ENCODE measurements around the gene PADI4.

Gene PADI4, protein sequence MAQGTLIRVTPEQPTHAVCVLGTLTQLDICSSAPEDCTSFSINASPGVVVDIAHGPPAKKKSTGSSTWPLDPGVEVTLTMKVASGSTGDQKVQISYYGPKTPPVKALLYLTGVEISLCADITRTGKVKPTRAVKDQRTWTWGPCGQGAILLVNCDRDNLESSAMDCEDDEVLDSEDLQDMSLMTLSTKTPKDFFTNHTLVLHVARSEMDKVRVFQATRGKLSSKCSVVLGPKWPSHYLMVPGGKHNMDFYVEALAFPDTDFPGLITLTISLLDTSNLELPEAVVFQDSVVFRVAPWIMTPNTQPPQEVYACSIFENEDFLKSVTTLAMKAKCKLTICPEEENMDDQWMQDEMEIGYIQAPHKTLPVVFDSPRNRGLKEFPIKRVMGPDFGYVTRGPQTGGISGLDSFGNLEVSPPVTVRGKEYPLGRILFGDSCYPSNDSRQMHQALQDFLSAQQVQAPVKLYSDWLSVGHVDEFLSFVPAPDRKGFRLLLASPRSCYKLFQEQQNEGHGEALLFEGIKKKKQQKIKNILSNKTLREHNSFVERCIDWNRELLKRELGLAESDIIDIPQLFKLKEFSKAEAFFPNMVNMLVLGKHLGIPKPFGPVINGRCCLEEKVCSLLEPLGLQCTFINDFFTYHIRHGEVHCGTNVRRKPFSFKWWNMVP

DNA sequence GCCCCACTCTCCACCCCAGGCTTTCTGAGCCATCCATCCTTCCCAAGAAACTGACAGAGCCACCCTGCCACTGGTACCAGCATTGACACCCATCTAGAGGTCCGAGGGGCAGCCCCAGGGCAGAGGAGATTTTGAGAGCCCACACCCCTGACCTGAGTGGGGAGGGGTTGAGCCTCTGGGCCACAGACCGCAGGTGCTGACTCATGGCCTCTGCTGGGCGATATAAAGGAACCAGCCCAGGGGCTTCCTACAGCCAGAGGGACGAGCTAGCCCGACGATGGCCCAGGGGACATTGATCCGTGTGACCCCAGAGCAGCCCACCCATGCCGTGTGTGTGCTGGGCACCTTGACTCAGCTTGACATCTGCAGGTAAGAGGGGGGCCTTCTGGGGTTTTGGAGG, at the start of gene PADI4:
PADI4 (plus strand) TSS at position 252 of the 400 bp plus-strand sequence; CDS start at position 278, 26 bp downstream.
- no peak for DNase-seq

DNA sequence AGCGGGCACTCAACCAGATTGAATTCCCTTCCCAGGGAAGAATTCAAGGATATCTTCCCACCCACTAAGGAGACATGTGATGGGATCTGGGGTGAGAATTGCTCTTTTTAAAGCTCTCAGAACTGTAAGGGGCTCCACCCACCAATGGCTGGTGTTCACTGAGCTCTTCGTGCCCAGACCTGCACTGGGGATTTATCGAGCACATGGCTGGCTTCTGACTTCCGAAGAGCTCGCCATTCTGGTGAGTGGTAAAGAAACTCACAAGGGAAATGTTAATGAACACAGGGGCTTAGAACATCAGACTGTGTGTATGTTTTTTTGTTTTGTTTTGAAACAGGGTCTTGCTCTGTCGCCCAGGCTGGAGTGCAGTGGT, 49.3 kb upstream of the PADI4 start:
- DNase-seq, result peak; percentile 52

DNA sequence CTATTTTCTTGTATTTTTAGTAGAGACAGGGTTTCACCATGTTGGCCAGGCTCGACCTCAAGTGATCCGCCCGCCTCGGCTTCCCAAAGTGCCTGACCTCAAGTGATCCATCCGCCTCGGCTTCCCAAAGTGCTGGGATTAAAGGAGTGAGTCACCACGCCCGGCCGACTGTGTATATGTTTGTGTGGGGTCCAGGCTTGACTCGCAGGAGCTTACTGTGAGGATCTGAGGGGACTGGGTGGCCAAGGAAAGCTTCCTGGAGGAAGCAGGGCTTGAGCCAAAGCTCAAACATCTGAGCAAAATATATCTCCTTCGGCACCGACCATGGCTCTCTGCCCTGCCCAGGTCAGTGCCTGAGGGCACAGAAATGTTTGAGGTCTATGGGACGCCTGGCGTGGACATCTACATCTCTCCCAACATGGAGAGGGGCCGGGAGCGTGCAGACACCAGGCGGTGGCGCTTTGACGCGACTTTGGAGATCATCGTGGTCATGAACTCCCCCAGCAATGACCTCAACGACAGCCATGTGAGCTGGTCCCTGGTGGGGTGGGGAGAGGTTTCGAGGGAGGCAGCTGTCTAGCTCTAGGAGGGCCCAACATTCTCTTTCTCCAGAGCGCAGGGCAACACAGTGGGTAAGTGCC, 48.6 kb upstream of the PADI4 start:
- no peak for DNase-seq

DNA sequence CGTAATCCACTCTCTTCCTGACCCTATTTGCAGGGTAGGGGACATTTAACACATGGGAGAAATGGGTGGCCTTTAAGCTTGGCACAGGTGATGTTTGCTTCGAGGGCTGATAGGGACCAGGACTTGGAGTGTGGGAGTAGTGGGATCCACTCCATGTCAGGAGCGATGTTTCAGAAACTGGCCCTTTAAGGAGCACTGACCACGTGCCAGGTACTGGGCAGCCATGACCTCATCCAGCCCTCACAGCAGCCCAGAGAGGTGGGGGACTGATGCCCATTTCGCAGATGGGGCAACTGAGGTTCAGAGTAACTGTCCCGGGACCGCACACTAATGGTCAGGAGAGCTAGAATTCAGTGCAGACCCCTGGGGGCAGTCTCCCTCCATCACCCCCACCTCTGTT, 47.7 kb upstream of the PADI4 start:
- no peak for DNase-seq

DNA sequence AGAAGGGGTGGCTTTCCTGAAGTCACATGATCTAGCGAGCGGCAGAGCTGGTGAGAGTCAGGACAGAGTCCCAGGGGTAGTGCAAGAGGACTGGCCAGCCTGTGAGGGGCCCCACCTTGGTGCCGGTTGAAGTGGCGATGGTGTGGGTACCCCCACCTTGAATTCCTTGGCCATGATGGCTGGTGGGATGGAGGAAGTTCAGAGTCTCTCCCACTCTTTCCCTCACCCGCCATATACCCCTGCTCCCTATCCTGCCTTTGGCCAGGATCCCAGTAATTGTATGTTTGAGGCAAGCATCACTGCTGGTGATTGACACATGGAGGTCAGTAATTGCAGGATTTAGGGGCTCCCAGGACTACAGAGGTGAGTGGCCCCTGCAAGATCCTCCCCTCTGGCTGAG, 47.3 kb upstream of the PADI4 start:
- DNase-seq, result no peak

DNA sequence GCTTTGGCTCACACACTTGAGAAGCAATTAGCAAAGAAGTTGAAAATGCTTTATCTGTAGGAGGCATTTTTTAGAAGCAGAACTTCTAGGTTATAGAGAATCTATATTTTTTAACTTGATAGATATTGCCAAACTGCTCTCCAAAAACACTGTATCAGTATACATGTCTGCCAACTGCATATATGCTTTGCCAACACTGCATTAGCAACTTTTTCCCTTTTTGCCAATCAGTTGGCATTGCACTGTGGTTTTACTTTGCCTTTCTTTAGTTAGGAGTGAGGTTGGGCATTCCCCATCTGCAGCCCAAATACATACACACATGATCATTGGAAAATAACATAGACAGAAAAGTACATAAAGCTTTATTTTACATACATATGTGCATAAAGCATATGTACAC, 44.1 kb upstream of the PADI4 start:
- no peak for DNase-seq

DNA sequence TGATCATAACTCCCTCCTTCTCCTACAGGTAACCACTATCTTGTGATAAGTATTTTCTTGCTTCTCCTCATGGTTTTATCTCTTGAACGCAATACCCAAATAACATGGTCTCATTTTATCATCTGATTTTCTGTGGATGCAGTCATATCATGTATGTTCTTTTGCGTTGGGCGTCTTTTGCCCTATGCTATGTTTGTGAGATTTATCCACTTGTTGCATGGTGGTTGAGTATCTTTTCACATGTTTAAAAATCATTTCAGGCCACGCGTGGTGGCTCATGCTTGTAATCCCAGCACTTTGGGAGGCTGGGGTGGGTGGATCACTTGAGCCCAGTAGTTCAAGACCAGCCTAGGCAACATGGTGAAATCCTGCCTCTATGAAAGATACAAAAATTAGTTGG, 43.5 kb upstream of the PADI4 start:
- no peak for DNase-seq

DNA sequence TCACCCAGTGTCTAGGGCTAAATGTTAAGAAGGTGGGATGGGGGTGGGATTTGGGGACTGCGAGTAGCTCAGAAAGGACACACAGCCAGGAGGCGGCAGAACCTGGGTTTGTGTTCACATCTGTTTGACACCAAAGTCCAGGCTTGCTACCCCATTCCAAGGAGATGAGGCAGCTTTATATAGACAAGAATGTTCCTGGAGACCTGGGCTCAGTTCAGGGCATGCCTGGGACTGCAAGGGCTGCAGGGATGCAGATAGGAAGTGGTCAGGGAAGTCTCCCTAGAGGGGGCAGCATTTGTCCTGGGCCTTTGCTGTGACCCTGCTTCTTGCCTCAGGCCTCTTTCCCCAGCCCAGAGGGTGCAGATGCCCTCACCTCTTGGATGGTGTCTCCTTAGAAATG, 42.8 kb upstream of the PADI4 start:
- DNase-seq, result no peak

DNA sequence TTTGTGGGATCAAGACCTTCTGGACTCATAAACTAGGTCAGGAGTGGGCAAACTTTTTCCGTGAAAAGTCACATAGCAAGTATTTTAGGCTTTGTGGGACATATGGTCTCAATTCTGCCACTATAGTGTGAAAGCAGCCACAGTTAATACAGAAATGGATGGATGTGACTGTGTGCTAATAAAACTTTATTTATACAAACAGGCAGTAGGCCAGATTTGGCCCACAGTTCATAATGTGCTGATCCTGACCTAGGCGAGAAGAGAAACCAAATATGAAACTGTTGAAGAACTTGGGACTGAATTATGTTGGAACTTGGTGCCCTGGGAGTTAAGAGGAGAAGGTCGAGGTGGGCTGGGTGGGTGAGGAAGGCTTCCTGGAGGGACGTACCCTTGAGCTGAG, 42.0 kb upstream of the PADI4 start:
- no peak for DNase-seq

DNA sequence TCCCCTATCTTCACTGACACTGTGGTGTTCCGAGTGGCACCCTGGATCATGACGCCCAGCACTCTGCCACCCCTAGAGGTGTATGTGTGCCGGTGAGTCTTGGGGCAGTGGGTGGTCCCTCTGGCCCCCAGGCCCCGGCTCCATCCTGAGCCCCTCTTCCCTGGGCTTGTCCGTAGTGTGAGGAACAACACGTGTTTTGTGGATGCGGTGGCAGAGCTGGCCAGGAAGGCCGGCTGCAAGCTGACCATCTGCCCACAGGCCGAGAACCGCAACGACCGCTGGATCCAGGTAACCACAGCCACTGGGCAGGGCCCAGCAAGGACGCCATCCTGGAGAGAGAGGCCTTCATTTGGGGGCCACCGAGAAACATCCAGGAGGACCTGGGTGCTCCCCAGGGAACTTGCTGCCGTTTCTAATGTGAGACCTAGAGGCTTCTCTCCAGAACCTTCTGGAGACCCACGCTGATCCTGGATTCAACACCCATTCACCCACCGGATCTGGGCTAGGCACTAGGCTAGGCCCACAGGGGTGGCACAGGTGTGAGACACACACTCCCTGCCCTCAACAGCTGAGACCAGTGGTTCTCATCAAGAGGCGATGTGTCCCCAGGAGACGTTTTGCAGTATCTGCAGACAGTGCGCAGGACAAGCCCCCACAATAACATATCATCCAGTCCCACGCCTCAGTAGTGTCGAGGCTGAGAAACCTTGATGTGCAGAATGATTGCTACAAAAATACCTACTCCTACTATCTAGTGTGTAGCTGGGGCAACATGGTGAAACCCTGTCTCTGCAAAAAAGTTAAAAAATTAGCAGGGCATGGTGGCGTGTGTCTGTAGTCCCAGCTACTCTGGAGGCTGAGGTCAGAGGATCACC, 36.9 kb upstream of the PADI4 start:
- DNase-seq, result no peak

DNA sequence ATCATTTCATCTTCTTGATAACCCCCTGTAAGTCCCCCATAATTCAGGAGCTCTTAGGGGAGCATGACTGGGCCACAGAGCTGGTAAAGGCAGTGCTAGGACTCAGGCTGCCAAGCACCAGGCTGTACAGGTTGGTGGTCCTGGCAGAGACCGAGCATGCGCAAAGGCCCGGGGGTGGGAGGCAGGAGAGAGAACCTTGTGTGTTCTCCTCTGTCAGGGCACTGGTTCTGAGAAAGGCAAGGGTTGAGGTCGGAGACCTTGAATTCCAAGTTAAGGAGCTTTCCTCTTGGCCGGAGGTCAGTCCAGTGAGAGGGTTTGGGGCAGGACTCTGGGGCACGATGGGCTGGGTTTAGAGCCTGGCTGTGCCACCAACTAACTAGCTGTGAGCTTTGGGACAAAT, 35.9 kb upstream of the PADI4 start:
- no peak for DNase-seq

DNA sequence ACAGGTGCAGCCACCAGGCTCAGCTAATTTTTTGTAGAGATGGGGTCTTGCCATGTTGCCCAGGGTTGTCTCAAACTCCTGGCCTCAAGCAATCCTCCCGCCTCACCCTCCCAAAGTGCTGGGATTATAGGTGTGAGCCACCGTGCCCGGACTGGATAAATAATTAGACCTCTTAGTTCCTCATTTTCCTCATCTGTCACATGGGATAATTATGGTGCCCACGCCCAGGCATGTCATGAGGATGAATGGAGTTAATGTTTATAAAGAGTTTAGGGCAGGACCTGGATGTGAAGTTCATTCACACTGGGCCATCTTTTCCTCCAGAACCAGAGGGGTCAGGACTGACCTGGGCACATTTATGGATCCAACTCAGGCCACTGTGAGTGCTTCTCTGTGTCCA, 35.4 kb upstream of the PADI4 start:
- no peak for DNase-seq

DNA sequence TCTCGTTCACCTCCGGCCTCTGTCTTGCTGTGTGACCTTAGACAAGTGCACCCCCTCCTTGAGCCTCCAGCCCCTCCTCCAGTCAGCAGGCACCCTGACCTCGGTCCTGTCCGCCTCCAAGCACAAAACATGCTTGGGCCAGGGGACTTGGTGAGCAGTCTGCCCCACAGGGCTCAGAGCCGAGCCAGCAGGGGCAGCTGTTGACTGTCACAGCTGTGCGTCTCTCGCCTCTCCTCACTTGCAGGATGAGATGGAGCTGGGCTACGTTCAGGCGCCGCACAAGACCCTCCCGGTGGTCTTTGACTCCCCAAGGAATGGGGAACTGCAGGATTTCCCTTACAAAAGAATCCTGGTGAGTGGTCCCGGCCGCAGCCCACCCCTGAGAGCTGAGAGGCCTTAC, 34.9 kb upstream of the PADI4 start:
- no peak for DNase-seq

DNA sequence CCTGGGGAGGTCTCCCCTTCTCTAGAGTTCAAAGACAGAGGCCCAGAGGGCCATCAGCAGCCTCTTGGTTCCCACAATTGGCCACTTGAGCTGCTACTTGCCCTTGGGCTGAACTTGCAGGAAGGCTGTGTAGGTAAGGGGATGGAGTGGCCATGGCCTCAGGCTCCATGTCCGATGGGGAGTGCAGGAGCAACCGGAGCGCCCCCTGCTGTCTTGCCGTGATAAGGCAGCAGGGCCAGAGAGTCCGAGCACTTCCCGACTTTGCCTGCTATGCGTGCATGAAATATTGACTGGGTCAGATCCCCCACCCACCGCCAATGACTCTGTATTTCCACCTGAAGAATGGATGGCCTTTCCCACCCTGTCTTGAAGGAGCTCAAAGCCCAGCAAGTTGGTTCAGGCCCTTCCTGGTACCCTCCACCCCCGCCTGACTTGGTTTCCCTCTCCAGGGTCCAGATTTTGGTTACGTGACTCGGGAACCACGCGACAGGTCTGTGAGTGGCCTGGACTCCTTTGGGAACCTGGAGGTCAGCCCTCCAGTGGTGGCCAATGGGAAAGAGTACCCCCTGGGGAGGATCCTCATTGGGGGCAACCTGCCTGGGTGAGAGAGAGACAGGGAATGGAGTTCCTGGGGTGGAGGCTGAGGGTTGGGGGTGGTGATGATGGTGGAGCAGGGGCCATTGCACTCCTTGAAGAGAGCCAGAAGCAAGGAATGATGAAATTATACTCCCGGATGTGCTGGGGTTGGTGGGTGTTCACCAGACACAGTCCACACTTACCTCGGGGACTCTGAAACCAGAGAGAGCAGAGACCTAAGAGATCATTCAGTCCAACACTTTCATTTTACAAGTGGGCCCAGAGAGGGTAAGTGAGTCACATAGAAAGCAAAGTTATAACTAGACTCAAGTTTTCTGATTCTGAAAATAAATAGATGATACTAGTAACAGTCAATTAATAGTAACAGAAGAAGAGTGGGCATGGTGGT, 33.5 kb upstream of the PADI4 start:
- DNase-seq, result no peak

DNA sequence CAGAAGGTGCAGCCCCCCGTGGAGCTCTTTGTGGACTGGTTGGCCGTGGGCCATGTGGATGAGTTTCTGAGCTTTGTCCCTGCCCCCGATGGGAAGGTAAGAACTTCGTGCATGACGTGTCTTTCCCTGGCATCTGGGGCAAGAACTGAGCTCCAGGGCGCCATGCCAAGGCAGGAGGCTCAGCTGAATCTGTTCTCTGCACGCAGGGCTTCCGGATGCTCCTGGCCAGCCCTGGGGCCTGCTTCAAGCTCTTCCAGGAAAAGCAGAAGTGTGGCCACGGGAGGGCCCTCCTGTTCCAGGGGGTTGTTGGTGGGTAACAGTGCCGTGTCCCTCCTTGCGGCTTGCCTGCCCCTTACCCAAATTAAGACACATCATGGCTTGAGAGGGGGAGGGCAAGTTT, 31.4 kb upstream of the PADI4 start:
- peak; percentile 28 for DNase-seq

DNA sequence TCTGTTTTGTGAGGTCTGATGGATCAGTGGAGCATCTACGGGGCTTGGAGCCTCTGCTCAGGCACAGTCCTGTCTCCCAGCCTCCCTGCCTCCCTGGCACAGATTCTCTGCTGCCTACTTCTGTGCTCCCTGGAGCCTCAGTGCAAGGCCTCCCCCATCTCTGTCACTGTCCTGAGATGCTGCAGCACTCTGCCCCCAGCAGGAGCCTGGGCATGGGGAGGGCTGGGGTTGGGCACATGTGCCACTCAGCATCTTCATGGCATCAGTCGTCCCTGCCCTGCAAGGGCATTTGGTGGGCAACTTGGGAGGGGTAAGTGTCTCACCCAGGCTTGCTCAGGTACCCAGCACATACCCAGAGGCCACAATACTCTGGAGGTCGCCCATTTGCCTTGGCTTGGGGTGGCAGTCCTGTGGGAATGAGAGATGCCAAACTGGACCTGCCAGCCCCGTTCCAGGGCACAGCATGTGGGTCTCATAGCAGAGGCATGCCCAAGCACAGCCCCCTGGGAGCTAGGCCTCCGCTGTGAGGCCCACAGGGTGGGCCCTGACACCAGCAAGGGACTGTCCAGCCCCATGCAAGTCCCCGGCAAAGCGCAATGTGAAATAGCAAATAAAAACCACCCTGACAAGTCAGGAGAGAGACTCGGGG, 30.4 kb upstream of the PADI4 start:
- DNase-seq, result no peak

DNA sequence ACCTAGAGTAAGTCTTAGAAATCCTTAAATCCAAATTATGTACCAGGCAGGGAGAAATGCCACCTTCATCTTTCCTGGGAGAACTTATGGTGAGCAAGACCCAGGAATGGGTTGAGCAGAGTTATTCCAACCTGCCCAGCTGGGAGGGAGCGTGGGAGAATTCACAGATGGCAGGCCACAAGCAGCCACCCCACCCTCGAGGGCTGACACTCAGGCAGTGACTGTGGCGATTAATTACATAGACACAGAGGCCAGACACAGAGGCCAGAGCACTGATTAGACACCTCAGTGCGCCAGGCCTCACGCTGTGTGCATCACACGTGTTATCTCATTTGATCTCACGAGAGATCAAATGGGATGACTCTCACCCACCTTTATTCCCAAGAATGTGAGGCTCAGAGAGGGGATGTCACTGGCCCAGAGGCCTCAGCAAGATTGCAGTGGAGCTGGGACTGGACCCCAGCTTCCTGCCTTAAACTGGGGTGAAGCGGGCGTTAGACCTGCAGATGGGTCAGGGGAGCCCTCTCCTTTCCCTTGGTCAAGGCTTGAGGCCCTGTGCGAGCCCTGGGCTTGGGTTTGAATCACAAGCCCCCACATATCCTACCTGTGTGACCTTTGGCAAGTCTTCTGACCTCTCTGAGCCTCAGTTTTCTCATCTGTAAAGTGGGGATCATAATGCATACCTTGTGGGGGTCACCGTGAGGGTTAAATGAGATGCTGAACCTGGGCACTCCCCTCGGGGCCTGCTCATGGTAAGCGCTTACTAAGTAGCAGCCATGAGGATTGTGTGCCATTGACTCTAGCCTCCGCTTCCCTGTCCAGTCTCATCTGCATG, 28.8 kb upstream of the PADI4 start:
- DNase-seq, result no peak

DNA sequence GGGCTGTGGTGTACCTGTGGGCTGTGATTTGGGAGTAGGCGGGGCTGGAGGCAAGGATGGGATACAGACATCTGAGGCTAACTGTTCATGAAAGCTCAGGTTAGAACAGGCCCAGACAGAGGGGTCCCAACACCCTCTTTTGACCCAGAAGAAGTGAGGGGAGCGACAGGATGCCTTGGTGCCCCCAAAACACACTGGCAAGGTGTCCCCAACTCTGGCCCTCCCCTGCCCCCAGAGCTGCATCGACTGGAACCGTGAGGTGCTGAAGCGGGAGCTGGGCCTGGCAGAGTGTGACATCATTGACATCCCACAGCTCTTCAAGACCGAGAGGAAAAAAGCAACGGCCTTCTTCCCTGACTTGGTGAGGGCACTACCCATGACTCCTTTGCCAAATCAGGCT, 27.6 kb upstream of the PADI4 start:
- no peak for DNase-seq

DNA sequence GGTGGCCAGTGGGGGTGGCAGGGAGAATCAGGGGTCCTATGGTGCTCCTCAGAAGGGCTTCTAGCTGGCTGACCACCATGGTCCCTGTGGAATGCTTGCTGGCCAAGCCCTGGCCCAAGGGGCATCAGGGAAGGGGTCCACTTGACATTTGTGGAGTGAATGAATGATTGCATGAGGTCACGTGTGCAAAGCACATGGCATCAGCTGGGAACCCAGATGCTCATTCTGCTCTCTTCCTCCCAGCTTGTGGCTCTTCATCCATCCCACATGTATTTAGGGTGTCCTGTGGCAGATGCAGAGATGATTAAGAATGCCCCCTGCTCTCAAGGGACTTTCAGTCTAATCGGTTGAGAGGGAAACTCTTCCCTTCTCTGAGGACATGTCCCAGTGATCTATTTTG, 27.1 kb upstream of the PADI4 start:
- no peak for DNase-seq

DNA sequence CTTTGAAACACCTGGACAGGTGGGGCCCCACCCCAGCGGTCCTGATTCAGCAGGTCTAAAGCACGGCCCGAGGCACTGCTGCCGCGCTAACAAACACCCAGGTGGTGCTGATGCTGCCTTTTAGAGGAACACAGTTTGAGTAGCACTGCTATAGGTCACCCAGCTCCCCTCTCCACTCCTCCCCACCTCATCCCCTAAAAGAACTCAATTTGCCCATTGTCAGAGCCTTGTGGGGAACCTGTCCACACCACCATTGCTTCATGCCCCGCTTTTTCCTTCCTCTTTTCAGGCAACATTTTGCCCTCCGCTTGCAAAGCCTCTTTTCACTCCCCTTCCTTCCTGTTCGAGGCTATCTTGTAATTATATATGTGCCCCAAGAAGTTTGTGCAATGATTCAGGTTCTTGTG, 26.2 kb upstream of the PADI4 start:
- no peak for DNase-seq

DNA sequence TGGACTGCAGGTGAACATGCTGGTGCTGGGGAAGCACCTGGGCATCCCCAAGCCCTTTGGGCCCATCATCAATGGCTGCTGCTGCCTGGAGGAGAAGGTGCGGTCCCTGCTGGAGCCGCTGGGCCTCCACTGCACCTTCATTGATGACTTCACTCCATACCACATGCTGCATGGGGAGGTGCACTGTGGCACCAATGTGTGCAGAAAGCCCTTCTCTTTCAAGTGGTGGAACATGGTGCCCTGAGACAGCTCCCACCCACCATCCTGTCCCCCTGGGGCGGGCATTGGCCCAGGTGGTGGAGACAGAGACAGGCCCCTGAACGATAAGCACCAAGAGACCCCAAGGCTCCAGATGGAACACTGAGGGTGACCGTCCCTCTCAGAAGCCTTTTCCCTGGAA, 25.2 kb upstream of the PADI4 start:
- DNase-seq, result no peak

Data from NCI-H2171 (cell line).